Astrocyte (in vitro differentiated cells and primary cell): ENCODE data around the gene TNFRSF25. TPM values are rescaled to one million over a fixed set of nuclear protein-coding genes. Genes with fewer than 3 reads are reported as not detected.
A peak's percentile ranks its signal among the peaks of the same experiment; 100 is the strongest.

Experiments
- DNase-seq: peaks from one replicate; pipeline ENCODE4 v3.0.0-alpha.2; 2010; ENCODE audit warnings: low read depth
- FAIRE-seq: peaks from 2 replicates; lab custom pipeline; 2011; peaks lifted over from hg19 to GRCh38; lab: Jason Lieb, UNC
- H2AFZ ChIP-seq: 2 replicates; pipeline ENCODE4 v1.6.0; 2012; ENCODE audit warnings: low read depth, low read length, inconsistent platforms
- H3K27ac ChIP-seq: 2 replicates; pipeline ENCODE4 v1.5.1; 2011; ENCODE audit warnings: low read depth, low read length, inconsistent platforms
- H3K27me3 ChIP-seq: 2 replicates; pipeline ENCODE4 v1.6.0; 2011; ENCODE audit warnings: low read length, inconsistent platforms; ENCODE audit not compliant: insufficient read depth
- H3K36me3 ChIP-seq: 2 replicates; pipeline ENCODE4 v1.5.1; 2011; ENCODE audit warnings: low read length, inconsistent platforms; ENCODE audit not compliant: insufficient read depth
- H3K4me1 ChIP-seq: 2 replicates; pipeline ENCODE4 v1.5.1; 2011; ENCODE audit warnings: low read length, inconsistent platforms; ENCODE audit not compliant: insufficient read depth
- H3K4me2 ChIP-seq: 2 replicates; pipeline ENCODE4 v1.6.0; 2012; ENCODE audit warnings: low read length, inconsistent platforms
- H3K4me3 ChIP-seq: 2 replicates; pipeline ENCODE4 v1.5.1; 2011; ENCODE audit warnings: low read depth, mild to moderate bottlenecking, low read length, inconsistent platforms; ENCODE audit not compliant: insufficient read depth
- H3K79me2 ChIP-seq: 2 replicates; pipeline ENCODE4 v1.6.0; 2012; ENCODE audit warnings: mild to moderate bottlenecking, low read length, inconsistent platforms; ENCODE audit not compliant: insufficient read depth
- H3K9ac ChIP-seq: 2 replicates; pipeline ENCODE4 v1.6.0; 2012; ENCODE audit warnings: mild to moderate bottlenecking, low read length, inconsistent platforms
- H3K9me3 ChIP-seq: 2 replicates; pipeline ENCODE4 v1.5.1; 2012; ENCODE audit warnings: low read depth, mild to moderate bottlenecking, low read length, inconsistent platforms; ENCODE audit not compliant: insufficient read depth
- H4K20me1 ChIP-seq: 2 replicates; pipeline ENCODE4 v1.6.0; 2012; ENCODE audit warnings: low read length, inconsistent platforms; ENCODE audit not compliant: insufficient read depth
- H3K27ac Mint-ChIP-seq: one replicate; pipeline ENCODE4 v1.8.0; 2021; ENCODE audit warnings: mild to moderate bottlenecking, mixed read lengths; ENCODE audit not compliant: unreplicated experiment
- H3K27me3 Mint-ChIP-seq: one replicate; pipeline ENCODE4 v1.8.0; 2021; ENCODE audit warnings: low read depth, mixed read lengths; ENCODE audit not compliant: unreplicated experiment
- H3K36me3 Mint-ChIP-seq: one replicate; pipeline ENCODE4 v1.8.0; 2021; ENCODE audit warnings: low read depth, mixed read lengths; ENCODE audit not compliant: unreplicated experiment
- H3K4me1 Mint-ChIP-seq: one replicate; pipeline ENCODE4 v1.8.0; 2021; ENCODE audit warnings: low read depth, mixed read lengths; ENCODE audit not compliant: unreplicated experiment
- H3K4me3 Mint-ChIP-seq: one replicate; pipeline ENCODE4 v1.8.0; 2021; ENCODE audit warnings: mild to moderate bottlenecking, moderate library complexity, mixed read lengths; ENCODE audit not compliant: unreplicated experiment
- H3K9me3 Mint-ChIP-seq: one replicate; pipeline ENCODE4 v1.8.0; 2021; ENCODE audit warnings: mild to moderate bottlenecking, mixed read lengths; ENCODE audit not compliant: unreplicated experiment
- EZH2 ChIP-seq: IDR thresholded peaks from 2 replicates; pipeline ENCODE4 v1.6.1; 2012; ENCODE audit warnings: mild to moderate bottlenecking, low read length, inconsistent platforms; ENCODE audit not compliant: insufficient read depth
- total RNA-seq: library from RNA; stranded (reverse); gene quantifications from 2 replicates; pipeline ENCODE4 v1.2.1, GENCODE V29; 2021
- TF ChIP-seq, protein P1 (sequence below): IDR thresholded peaks from 2 replicates; pipeline ENCODE4 v1.5.1; 2011; ENCODE audit warnings: low read depth, mild to moderate bottlenecking, inconsistent platforms, low read length, moderate library complexity; ENCODE audit not compliant: insufficient read depth

TNFRSF25 gene
- total RNA-seq, 1 donor from 2014 or later: 18.8 TPM

DNA sequence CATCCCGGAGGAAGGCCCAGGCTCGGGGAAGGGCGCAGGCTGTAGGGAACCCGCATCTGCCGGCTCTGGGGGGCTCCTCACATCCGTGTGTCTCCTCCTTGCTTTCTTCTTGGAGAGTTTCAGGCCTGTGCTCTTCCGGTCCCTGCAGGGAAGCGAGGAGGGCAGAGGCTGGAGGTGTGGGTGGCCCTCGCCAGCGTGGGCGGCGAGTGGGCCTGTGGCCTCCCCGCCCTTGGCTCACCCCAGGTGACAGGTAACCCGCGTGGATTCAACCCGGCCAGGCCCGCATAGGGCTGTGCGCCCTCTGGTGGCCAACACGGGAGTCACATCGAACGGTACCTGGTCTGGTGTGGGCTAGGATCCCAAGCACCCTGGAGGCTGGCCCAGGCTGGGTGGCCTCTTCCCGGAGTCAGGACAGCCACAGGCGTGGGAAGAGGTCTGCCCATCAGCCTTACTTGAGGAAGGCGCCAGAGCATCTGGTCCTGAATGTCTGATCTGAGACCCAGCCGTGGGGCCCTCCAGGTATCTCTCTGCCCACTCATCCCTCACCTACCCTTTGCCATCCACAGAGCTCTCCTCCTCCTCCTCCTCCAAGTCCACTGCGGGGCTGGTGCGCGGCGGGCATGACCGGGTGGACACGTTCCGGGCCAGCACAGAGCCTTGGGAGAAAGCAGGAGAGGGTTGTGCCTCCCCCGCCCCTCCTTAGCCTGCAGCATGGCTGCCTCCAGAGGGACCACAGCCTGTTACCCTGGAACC lies 9.6 kb upstream of the TNFRSF25 start:
- H3K27ac ChIP-seq: no peak overlapping the region
- no peaks in the 10 kb centered on the region for H3K79me2 ChIP-seq
- H4K20me1 ChIP-seq: peaks cover 35% of the 10 kb centered on the region
- Mint-ChIP-seq H3K36me3 (peaks cover 13% of the 10 kb centered on the region), H3K27ac (no peak overlapping the region), H3K4me3 (no peak overlapping the region), H3K9me3 (no peaks in the 10 kb centered on the region), H3K27me3 (peaks cover 2% of the 10 kb centered on the region), H3K4me1 (peaks cover 4% of the 10 kb centered on the region)
- H3K9me3 ChIP-seq: no peaks in the 10 kb centered on the region
- H3K36me3 ChIP-seq: no peaks in the 10 kb centered on the region
- TF ChIP-seq, protein P1, sequence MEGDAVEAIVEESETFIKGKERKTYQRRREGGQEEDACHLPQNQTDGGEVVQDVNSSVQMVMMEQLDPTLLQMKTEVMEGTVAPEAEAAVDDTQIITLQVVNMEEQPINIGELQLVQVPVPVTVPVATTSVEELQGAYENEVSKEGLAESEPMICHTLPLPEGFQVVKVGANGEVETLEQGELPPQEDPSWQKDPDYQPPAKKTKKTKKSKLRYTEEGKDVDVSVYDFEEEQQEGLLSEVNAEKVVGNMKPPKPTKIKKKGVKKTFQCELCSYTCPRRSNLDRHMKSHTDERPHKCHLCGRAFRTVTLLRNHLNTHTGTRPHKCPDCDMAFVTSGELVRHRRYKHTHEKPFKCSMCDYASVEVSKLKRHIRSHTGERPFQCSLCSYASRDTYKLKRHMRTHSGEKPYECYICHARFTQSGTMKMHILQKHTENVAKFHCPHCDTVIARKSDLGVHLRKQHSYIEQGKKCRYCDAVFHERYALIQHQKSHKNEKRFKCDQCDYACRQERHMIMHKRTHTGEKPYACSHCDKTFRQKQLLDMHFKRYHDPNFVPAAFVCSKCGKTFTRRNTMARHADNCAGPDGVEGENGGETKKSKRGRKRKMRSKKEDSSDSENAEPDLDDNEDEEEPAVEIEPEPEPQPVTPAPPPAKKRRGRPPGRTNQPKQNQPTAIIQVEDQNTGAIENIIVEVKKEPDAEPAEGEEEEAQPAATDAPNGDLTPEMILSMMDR: peak; percentile 54
- no peak for TF ChIP-seq EZH2
- no peak overlapping the region for H3K4me2 ChIP-seq
- DNase-seq (no peak), FAIRE-seq (no peak)
- H2AFZ ChIP-seq: no peak overlapping the region
- no peaks in the 10 kb centered on the region for H3K27me3 ChIP-seq
- H3K4me1 ChIP-seq: no peaks in the 10 kb centered on the region
- no peak overlapping the region for H3K9ac ChIP-seq
- H3K4me3 ChIP-seq: no peak overlapping the region

DNA sequence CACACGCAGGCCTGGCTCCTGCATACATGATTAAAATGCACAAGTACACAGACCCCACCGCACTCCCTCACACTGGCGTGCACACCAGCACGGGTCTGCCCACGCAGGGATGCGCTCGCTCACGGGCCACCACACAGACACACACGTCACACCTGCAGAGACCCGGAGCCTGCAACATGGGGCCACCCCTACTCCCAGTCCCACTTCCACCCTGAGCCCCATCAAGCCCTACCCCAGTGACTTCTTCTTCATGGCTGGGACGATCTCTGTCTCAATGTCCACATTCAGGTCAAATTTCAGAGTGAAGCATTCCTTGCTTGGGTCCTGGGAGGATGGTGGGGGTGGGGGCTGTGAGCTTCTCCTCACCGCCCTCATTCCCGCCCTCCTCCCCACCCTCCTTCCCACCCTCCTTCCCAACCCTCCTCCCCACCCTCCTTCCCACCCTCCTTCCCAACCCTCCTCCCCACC lies 8.9 kb upstream of the TNFRSF25 start:
- no peak overlapping the region for H3K9ac ChIP-seq
- TF ChIP-seq EZH2: no peak
- TF ChIP-seq, protein P1: no peak
- no peaks in the 10 kb centered on the region for H3K9me3 Mint-ChIP-seq
- no peak overlapping the region for H3K4me3 ChIP-seq
- no peaks in the 10 kb centered on the region for H3K36me3 ChIP-seq
- peaks cover 4% of the 10 kb centered on the region for H3K4me1 Mint-ChIP-seq
- no peak overlapping the region for H3K4me3 Mint-ChIP-seq
- no peak overlapping the region for H3K27ac ChIP-seq
- H2AFZ ChIP-seq: no peak overlapping the region
- H3K36me3 Mint-ChIP-seq: peaks cover 17% of the 10 kb centered on the region
- DNase-seq (no peak), FAIRE-seq (no peak)
- H3K27me3 ChIP-seq: no peaks in the 10 kb centered on the region
- H3K4me2 ChIP-seq: no peak overlapping the region
- peaks cover 41% of the 10 kb centered on the region for H4K20me1 ChIP-seq
- no peak overlapping the region for H3K27ac Mint-ChIP-seq
- no peaks in the 10 kb centered on the region for H3K79me2 ChIP-seq
- no peaks in the 10 kb centered on the region for H3K9me3 ChIP-seq
- peaks cover 2% of the 10 kb centered on the region for H3K27me3 Mint-ChIP-seq
- no peaks in the 10 kb centered on the region for H3K4me1 ChIP-seq
